Measurements from ENCODE around the gene INPP5D.

Gene INPP5D

GRCh38 chr2:233059797-233060500 lies at the start of gene INPP5D:
TSS of gene INPP5D (plus strand) at chr2:233060342. CDS start at chr2:233060479, 137 bp downstream.
- no peak for TF ChIP-seq CTCF (conservative IDR thresholded peaks at IDR 0.05)
- no peak within 1 kb of the TSS for H3K27ac ChIP-seq

- H3K27ac ChIP-seq: no peak overlapping the region
- no peak for TF ChIP-seq CTCF (conservative IDR thresholded peaks at IDR 0.05)
These were observed 49.4 kb upstream of the INPP5D start for GRCh38 chr2:233010569-233011267.

GRCh38 chr2:233011268-233011650 lies 48.9 kb upstream of the INPP5D start:
- no peak overlapping the region for H3K27ac ChIP-seq
- no peak for TF ChIP-seq CTCF (conservative IDR thresholded peaks at IDR 0.05)

- H3K27ac ChIP-seq: no peak overlapping the region
- TF ChIP-seq CTCF (conservative IDR thresholded peaks at IDR 0.05): no peak
These were observed 48.4 kb upstream of the INPP5D start for GRCh38 chr2:233011702-233012131.

GRCh38 chr2:233012301-233012971 lies 47.7 kb upstream of the INPP5D start:
- H3K27ac ChIP-seq: no peak overlapping the region
- no peak for TF ChIP-seq CTCF (conservative IDR thresholded peaks at IDR 0.05)

- no peak for TF ChIP-seq CTCF (conservative IDR thresholded peaks at IDR 0.05)
- H3K27ac ChIP-seq: no peak within 1 kb of the TSS
These were observed 47.1 kb upstream of the INPP5D start, which contains the start of gene NGEF for GRCh38 chr2:233013027-233013461. TSS of gene NGEF (minus strand) at chr2:233013256. CDS start at chr2:232974890, 38,366 bp downstream.

- no peak overlapping the region for H3K27ac ChIP-seq
- no peak for TF ChIP-seq CTCF (conservative IDR thresholded peaks at IDR 0.05)
These were observed 46.5 kb upstream of the INPP5D start for GRCh38 chr2:233013650-233014049.
